DMS53 treated with DMSO at 0.1 percent for 48 hours (cell line): Measurements from ENCODE around the gene LILRA2.
"Not testable (repeated sequence)": the region's sequence is repeated elsewhere in the genome, so short reads cannot be mapped to it uniquely, and the experiment has no call there.

Experiments
- DNase-seq: peaks from one replicate; lab custom pipeline; 2025; ENCODE audit not compliant: unreplicated experiment; lab: John Stamatoyannopoulos, UW

LILRA2 gene

GRCh38 chr19:54608792-54609191 is 35.2 kb downstream of the LILRA2 start:
- DNase-seq: no peak

- no peak for DNase-seq
These were observed 35.8 kb downstream of the LILRA2 start for GRCh38 chr19:54609356-54609791.

GRCh38 chr19:54612428-54612827 is 38.8 kb downstream of the LILRA2 start:
- DNase-seq: no peak

- DNase-seq: no peak
These were observed 41.1 kb downstream of the LILRA2 start for GRCh38 chr19:54614726-54615125.

GRCh38 chr19:54616057-54616456 is 42.5 kb downstream of the LILRA2 start:
- DNase-seq: no peak

- DNase-seq: no peak
These were observed 43.4 kb downstream of the LILRA2 start for GRCh38 chr19:54616821-54617560.

GRCh38 chr19:54620464-54620863 is 46.9 kb downstream of the LILRA2 start:
- DNase-seq: no peak

- no peak for DNase-seq
These were observed 48.8 kb downstream of the LILRA2 start for GRCh38 chr19:54622431-54622830.

- DNase-seq: not testable (repeated sequence)
These were observed 50.6 kb downstream of the LILRA2 start for GRCh38 chr19:54624234-54624633.

GRCh38 chr19:54624934-54625730 is 51.5 kb downstream of the LILRA2 start:
- DNase-seq: not testable (repeated sequence)

- DNase-seq: no peak
These were observed 53.2 kb downstream of the LILRA2 start for GRCh38 chr19:54626757-54627156.

- not testable (repeated sequence) for DNase-seq
These were observed 54.3 kb downstream of the LILRA2 start for GRCh38 chr19:54627912-54628311.

GRCh38 chr19:54630262-54630661 is 56.7 kb downstream of the LILRA2 start, which contains the start of gene LILRB1:
Gene LILRB1, plus strand, starts transcription at chr19:54630484. Its CDS starts 590 bp downstream, at chr19:54631074.
- not testable (repeated sequence) for DNase-seq

GRCh38 chr19:54630782-54631181 is 57.2 kb downstream of the LILRA2 start:
- no peak for DNase-seq

- not testable (repeated sequence) for DNase-seq
These were observed 58.1 kb downstream of the LILRA2 start for GRCh38 chr19:54631489-54632337.

GRCh38 chr19:54632517-54632916 is 58.9 kb downstream of the LILRA2 start:
- not testable (repeated sequence) for DNase-seq

GRCh38 chr19:54633401-54633800 is 59.8 kb downstream of the LILRA2 start:
- DNase-seq: no peak

- DNase-seq: not testable (repeated sequence)
These were observed 62.5 kb downstream of the LILRA2 start for GRCh38 chr19:54636081-54636480.

- no peak for DNase-seq
These were observed 65.1 kb downstream of the LILRA2 start for GRCh38 chr19:54638683-54639082.
